GDM1 (cell line): Measurements from ENCODE around the gene MALT1.
"Not testable (repeated sequence)": the region's sequence is repeated elsewhere in the genome, so short reads cannot be mapped to it uniquely, and the experiment has no call there.

Experiments used
- DNase-seq: peaks from one replicate; lab custom pipeline; 2025; lab: John Stamatoyannopoulos, UW

MALT1 gene, protein sequence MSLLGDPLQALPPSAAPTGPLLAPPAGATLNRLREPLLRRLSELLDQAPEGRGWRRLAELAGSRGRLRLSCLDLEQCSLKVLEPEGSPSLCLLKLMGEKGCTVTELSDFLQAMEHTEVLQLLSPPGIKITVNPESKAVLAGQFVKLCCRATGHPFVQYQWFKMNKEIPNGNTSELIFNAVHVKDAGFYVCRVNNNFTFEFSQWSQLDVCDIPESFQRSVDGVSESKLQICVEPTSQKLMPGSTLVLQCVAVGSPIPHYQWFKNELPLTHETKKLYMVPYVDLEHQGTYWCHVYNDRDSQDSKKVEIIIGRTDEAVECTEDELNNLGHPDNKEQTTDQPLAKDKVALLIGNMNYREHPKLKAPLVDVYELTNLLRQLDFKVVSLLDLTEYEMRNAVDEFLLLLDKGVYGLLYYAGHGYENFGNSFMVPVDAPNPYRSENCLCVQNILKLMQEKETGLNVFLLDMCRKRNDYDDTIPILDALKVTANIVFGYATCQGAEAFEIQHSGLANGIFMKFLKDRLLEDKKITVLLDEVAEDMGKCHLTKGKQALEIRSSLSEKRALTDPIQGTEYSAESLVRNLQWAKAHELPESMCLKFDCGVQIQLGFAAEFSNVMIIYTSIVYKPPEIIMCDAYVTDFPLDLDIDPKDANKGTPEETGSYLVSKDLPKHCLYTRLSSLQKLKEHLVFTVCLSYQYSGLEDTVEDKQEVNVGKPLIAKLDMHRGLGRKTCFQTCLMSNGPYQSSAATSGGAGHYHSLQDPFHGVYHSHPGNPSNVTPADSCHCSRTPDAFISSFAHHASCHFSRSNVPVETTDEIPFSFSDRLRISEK

DNA sequence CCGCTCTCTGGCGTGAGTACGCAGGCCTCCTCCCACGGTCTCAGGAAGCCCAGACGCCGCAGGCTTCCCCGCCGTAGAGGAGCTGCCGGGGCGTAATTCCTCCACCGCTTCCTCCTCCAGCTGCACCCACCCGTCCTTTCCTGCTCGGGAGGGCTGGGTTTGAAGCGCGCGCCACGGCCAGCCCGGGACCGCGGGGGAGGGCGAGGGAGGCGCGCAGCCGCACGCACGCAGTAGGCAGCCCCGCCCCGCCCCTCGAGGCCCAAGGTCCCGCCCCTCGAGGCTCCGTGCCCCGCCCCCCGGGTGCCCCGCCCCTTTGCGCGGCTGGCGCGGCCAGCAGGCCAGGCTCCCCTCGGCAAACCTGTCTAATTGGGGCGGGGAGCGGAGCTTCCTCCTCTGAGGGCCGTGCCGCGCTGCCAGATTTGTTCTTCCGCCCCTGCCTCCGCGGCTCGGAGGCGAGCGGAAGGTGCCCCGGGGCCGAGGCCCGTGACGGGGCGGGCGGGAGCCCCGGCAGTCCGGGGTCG lies at the start of gene MALT1:
MALT1 (plus strand) TSS at position 355 of the 521 bp plus-strand sequence. CDS start 179 bp downstream, outside the sequence.
- peak; percentile 91 for DNase-seq

DNA sequence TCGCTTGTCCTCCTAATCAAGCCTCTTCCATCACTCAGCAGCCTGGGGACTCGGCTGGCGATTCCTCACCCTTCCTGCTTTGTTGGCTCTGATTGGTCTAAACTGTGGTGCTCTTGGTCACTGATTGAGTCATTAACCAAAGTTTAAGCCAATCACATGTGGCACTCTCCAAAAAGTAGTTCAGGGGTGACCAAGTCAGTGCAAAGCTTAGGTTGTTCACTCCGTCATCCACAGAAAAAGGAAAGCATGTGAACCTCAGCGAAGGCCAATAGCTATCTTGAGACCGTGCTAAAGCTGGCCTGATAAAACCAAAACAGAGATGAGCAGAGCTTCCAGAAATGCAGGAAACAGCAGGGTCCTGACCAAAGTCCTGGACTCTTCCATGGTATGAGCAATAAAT lies 47.3 kb upstream of the MALT1 start:
- DNase-seq, result no peak

DNA sequence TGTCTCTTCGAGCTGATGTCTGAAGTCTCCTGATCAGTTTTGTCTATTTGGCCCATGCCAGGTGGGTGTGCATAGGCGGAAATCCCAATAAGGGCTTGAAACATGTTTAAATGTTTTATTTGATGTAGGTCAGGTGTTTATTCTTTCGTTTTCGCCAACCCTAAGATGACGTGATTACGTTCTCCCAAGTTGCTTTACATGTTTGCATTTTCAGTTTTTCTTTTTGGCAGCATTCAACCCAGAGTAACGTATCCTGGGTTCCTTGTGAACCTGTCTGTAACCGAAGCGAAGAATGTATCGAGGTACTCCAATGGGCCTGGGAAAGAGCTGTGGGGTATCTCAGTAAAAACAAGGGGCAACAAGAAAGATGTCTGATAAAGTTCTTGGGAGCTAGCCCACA lies 45.4 kb upstream of the MALT1 start:
- no peak for DNase-seq

DNA sequence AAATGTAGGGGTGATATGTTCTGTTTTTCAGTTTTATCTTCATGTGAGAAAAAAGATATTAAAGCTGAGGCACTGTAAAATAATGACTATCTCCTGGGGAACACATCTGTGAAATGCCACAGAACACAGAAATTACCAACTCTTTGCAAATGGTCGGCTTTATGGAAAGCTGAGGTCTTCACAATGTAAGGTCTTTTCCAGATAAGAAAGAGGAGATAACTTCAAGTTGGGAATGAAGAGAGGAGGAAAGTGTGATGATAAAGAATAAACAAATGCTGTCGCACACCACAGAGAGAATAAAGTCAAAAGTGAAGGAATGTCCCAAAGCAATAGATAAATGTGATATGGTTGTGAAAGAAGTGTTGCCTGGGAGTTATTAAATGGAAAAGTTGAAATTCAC lies 41.2 kb upstream of the MALT1 start:
- DNase-seq, result no peak

DNA sequence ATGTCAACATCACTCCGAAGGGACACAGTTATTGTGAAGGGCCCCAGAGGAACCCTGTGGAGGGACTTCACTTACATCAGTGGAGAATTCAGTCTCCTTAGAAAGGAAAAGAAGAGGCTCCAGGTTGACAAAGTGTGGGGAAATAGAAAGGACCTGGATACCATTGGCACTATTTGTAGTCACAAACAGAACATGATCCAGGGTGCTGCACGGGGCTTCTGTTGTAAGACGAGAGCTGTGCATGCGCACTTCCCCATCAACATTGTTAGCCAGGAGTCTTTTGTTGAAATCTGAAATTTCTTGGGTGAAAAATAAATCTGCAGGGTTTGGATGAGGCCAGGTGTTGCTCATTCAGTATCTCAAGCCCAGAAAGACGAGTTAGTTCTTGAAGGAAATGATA lies 40.0 kb upstream of the MALT1 start:
- no peak for DNase-seq

DNA sequence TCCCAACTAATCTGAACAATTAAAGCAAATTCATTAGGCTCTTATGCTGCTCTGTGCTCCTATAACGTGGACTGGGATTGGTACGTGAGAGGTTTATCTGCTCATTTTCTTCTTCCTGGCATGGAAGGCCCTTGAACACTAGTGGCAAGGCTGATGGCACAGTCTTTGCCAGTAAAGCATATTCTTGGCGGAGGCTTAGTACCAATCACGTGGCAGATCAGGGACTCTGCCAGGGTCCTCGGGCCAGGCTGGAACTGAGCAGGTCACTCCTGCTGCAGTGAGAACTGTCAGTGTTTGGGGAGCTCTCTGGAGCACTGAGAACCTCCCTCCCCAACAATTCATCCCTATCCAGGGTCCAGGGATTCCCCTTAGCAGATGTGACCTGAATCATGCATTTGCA lies 38.7 kb upstream of the MALT1 start:
- no peak for DNase-seq

DNA sequence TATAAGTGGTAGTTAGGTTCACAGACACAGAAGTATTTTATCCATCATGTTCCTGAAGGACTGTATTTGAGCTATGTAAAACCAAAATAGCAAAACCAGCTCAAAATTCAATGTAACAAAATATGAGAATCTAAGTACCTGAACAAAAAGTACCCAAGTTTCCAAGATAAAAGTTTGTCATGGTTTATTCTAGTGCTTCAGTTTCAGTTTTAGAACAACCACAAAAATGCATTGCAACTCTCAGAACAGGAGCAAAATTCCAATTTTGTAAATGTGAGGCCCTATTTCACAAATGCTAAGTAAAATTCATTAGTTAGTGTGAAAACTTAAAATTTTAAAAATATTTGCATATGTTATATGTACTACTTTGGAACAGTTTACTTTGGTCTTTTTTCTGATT lies 37.4 kb upstream of the MALT1 start:
- DNase-seq, result no peak

DNA sequence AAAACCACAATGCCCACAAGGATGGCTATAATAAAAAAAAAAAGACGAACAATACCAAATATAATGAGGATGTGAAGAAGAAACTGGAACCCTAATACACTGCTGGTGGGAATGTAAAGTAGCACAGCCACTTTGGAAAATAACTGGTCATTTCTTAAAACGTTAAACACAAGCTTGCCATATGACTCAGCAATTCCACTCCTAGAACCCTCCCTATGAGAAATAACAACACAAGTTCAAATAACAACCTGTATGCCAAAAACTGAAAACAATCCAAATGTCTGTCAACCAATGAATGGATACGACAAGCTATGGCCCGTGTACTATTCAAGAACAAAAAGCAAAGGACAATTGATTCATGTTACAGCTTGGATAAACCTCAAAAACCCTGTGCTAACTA lies 35.4 kb upstream of the MALT1 start:
- no peak for DNase-seq

DNA sequence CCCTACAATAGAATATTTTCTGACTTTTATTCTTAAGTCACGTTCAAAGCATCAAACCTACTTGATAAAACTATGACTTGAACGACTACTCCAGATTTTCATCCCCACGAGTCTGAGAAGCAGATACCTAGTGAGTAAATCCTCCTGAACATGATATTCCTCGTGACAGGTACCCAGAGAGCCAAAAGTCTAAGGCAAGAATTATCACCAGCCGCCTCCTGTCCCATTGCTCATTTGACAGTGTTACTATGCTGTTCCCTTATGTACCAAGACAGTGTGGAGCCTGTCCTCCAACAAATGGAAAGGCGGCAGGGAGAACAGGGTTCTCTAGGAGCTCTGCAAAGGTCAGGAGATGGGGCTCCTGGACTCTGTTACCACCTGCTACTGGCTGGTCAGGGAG lies 34.1 kb upstream of the MALT1 start:
- DNase-seq, result no peak

DNA sequence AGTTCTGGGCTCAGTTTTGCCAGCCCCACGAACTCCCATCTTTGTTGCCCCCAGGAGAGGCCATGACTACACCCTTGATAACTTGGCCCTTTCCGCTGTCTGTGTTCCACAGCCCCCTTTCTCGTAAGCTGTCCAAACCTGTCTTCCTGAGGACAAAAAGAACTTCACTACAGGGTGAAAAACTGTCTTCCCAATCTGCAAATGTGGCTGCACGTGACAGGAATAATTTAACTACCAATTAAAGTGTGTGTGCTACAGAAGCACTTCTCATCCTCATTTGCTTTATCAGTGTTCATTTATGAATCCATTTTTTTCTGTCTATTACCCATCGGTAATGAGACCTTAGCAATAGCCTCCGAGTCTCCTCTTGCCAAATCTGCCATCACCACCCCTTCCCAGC lies 33.3 kb upstream of the MALT1 start:
- DNase-seq, result no peak

DNA sequence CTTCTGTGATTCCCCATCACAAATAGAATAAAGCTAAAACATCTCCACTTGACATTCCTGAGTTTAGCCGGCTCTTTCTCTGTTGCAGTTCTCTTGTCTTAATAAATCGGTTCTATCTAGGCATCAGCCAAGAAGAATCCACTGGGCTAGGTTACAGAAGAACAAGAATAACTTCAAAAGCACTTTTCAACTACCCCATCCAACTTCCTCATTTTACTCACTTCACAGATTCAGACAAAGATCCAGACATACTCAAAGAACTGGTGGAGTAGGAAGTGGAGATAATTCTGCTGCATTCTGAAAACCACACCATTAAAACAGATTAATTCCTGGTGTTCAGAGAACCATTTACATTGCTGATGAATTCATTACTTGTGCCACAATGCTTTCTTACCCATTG lies 32.8 kb upstream of the MALT1 start:
- peak; percentile 28 for DNase-seq

DNA sequence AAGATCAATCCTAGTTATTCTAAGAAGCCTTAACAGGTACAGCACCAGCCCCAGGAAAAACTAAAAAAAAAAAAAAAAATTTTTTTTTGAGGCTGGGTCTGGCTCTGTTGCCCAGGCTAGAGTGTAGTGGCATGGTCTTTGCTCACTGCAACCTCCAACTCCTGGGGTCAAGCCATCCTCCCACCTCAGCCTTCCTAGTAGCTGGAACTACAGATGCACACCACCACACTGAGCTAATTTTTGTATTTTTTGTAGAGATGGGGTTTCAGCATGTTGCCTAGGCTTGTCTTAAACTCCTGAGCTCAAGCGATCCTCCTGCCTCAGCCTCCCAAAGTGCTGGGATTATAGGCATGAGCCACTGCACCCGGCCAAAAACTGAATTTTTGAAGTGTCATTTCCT lies 32.0 kb upstream of the MALT1 start:
- no peak for DNase-seq

DNA sequence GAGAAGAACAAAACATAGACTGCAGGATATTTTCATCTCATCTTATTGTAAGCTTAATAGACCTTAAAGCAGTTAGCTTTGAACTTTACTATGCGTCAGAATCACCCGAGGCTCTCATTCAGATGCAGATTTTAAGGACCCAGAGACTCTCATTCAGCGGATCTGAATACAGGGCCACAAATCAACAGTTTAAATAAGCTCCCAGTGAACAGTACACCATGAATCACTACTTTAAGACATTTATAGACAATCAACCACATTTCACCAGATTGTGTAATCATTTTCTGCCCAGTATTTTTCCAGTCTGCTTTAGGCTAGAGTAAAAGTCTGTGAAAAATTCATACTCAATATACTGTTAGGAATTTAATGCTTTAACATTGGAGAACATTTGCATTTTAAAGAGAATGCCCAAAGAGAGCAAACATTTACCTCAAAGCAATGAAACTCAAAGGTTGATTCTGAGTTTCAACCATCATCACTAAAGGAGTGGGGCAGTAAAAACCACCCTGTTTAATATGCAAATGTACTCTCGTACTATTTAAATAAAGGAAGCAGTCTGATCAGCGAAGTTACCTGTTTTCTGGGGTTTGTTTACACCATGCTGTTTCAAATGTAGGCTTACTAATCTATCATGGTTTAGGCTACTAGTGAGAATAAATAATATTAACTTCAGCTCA lies 31.4 kb upstream of the MALT1 start:
- no peak for DNase-seq

DNA sequence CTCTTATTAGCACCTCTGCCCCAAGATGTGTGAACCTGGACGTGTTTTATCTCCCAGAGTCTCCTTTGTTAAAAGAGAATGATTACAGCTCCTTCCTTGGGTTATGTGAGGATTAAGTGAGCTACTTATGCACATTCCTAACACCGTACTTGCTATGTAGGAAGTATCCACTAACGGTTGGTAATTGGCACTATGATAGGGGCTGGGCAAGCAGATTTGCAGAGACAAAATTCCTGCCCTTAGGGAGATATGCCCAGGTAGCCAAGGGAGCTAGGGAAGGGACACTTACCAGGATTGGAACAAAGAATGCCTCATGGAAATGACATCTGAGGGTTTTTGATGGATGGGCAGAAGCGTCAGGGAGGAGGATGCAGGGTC lies 30.8 kb upstream of the MALT1 start:
- DNase-seq, result no peak

DNA sequence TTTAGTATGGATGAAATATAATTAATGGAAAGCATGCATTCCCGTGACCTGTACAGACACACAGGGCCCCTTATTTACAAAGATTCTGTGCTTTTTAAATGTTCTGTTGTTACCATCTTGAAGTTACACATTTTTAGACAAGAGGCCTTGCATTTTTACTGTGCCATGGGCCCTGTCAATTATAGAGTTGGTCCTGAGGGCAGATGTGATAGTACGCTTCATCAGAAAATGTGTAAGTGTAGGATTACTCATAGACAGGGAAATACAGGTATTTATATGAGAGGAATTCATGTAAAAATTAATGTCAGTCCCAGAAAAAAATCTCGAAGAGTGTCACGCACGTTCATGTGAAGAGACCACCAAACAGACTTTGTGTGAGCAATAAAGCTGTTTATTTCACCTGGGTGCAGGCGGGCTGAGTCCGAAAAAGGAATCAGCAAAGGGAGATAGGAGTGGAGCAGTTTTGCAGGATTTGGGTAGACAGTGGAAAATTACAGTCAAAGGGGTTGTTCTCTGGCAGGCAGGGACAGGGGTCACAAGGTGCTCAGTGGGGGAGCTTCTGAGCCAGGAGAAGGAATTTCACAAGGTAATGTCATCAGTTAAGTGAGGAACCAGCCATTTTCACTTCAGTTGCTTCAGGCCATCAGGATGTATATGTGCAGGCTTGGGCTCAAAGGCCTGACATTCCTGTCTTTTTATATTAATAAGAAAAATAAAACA lies 30.2 kb upstream of the MALT1 start:
- DNase-seq, result no peak

DNA sequence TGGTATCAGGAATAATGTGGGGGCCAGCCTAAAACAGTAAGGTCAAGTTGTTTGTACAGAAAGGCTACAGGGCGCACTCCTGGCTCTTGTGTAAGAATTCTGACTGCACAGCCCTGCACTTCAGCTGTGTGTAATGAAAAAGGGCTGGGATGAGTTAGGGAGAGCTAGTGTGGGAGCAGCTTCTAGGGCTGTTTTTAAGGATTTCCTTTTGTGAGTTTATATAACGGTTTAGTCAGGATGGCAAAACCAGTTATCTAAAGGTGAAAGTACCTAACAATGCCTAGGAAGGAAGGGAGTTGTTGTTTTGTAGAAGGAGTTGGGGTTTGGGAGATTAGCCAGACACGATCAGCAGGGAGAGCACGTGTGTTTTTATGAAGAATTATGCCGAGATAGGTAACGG lies 27.7 kb upstream of the MALT1 start:
- not testable (repeated sequence) for DNase-seq

DNA sequence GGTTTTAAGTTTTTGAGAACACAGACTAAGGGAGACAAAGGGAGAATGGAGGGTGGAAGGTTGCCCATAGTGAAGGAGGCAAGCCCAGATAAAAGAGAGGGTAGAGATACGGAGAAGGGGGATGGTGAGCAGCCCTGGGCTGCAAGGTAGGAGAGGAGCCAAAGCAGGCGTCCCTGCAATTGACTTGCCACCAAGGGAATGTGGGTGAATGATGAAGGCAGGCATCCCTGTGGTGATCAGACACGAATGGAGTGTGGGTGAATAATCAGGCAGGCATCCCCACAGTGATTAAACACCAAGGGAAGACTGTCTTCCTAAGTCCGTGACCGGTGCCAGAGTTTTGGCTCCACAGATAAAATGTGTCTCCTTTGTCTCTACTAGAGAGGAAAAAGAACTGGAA lies 25.9 kb upstream of the MALT1 start:
- DNase-seq, result no peak

DNA sequence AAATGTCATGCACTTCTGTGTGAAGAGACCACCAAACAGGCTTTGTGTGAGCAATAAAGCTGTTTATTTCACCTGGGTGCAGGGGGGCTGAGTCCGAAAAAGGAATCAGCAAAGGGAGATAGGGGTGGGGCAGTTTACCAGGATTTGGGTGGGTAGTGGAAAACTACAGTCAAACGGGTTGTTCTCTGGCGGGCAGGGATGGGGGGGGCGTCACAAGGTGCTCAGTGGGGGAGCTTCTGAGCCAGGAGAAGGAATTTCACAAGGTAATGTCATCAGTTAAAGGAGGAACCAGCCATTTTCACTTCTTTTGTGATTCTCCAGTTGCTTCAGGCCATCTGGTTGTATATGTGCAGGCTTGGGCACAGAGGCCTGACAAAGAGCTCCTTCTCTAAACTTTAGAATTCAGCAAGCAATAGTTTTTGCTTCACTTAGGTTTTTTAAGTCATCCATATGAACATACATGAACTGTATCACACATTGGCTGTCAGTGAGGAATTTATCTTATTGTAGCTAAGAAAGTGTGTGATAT lies 24.9 kb upstream of the MALT1 start:
- DNase-seq, result no peak

DNA sequence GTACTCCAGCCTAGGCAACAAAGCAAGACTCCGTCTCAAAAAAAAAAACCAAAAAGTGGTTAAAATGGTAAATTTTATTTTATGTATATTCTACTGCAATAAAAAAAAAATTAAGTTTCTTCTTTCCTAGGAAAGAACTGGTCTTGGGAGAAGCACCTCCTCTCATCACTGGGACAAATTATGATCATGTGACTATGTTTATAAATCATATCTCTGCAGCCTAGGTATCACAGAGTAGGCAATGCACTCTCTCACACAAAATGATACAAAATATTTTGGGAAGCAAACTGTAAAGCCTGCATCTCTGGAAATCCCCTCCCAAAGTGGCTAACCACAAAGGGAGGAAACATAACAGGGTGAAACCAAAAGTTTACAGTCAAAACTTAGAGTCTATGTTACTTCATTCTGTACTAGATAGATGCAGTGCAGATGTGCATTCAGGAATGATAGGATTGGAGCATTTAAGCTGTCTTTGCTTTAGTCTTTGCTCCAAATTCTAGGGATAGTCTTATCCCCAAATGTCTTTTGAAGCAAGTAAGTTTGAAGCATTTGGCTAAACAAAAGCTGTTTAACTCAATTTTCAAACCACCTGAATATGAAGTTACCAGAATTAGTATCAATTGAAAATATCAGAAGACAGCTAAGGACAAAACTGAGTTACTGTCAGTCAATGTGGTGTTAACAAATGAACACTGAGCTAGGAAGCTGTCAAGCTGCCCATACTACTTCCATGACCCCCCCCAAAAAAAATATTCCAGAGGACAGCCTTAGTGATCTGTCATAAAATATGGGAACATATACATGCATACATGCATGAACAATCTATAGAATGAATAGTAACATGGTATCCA lies 21.1 kb upstream of the MALT1 start:
- no peak for DNase-seq

DNA sequence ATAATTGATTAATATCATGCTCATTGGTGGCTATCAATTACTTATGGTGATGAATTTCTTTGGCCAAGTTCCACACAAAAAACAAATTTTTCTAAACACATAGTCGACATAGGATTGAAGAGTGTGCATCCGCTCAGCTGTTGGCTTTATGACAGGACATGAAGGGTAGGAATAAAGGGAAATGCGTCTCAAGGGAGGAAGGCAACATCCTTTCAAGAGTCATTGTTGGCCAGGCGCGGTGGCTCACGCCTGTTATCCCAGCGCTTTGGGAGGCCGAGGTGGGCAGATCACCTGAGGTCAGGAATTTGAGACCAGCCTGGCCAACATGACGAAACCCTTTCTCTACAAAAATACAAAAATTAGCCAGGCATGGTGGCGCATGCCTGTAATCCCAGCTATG lies 20.4 kb upstream of the MALT1 start:
- not testable (repeated sequence) for DNase-seq
